Skeletal muscle tissue (tissue), 4 donors: ENCODE data around the gene RNF112. TPM values are rescaled to one million over a fixed set of nuclear protein-coding genes. Genes with fewer than 3 reads are reported as not detected.
A peak's percentile ranks its signal among the peaks of the same experiment; 100 is the strongest.

Experiments used
- H3K27ac ChIP-seq: one replicate; pipeline ENCODE4 v1.7.0; 2013; ENCODE audit warnings: mild to moderate bottlenecking, low read depth, low read length, inconsistent platforms
- H3K27me3 ChIP-seq, 3 donors: one replicate each; pipeline ENCODE4 v1.7.0; 2013; ENCODE audit warnings: low read length in 3 of 3; ENCODE audit not compliant: control insufficient read depth in 3 of 3, insufficient read depth in 3 of 3
- H3K36me3 ChIP-seq, 3 donors: one replicate each; pipeline ENCODE4 v1.7.0; 2013; ENCODE audit warnings: low read length in 3 of 3; ENCODE audit not compliant: control insufficient read depth in 3 of 3, insufficient read depth in 3 of 3
- H3K4me1 ChIP-seq, 3 donors: one replicate each; pipeline ENCODE4 v1.7.0; 2013; ENCODE audit warnings: low read length in 3 of 3, mild to moderate bottlenecking in 3 of 3; ENCODE audit not compliant: control insufficient read depth in 3 of 3, insufficient read depth in 3 of 3
- H3K4me3 ChIP-seq, 3 donors: one replicate each; pipeline ENCODE4 v1.7.0; 2013; ENCODE audit warnings: low read length in 3 of 3
- H3K9ac ChIP-seq, 3 donors: one replicate each; pipeline ENCODE4 v1.7.0; 2013; ENCODE audit warnings: low read length in 3 of 3, mild to moderate bottlenecking in 3 of 3, moderate library complexity in 2 of 3, low read depth in 1 of 3
- H3K9me3 ChIP-seq, 3 donors: one replicate each; pipeline ENCODE4 v1.7.0; 2013; ENCODE audit warnings: low read length in 3 of 3; ENCODE audit not compliant: control insufficient read depth in 3 of 3
- total RNA-seq: library from RNA; depleted of rRNA; stranded (reverse); fragments of >200 nt; gene quantifications from one replicate; pipeline ENCODE4 v1.2.3, GENCODE V29; 2014
- donor health status: Osteomylitis.

The RNF112 gene, protein sequence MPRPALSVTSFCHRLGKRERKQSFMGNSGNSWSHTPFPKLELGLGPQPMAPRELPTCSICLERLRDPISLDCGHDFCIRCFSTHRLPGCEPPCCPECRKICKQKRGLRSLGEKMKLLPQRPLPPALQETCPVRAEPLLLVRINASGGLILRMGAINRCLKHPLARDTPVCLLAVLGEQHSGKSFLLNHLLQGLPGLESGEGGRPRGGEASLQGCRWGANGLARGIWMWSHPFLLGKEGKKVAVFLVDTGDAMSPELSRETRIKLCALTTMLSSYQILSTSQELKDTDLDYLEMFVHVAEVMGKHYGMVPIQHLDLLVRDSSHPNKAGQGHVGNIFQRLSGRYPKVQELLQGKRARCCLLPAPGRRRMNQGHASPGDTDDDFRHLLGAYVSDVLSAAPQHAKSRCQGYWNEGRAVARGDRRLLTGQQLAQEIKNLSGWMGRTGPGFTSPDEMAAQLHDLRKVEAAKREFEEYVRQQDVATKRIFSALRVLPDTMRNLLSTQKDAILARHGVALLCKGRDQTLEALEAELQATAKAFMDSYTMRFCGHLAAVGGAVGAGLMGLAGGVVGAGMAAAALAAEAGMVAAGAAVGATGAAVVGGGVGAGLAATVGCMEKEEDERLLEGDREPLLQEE
- total RNA-seq = 2.1 TPM

GRCh38 chr17:19410875-19411620 lies at the start of gene RNF112:
Gene RNF112, plus strand, starts transcription at chr17:19411232. Its CDS starts 177 bp downstream, at chr17:19411409.
- Histone ChIP-seq H3K27ac (no peak within 1 kb of the TSS), H3K27me3 (peaks cover 0 to 12% (median 7%) of the 10 kb centered on the region in 3 donors), H3K4me1 (peaks cover 0 to 4% (median 0%) of the 10 kb centered on the region in 3 donors), H3K9ac (peak within 1 kb of the TSS in 1 of 3 donors; percentile 40), H3K9me3 (no peaks in the 10 kb centered on the region), H3K36me3 (peaks cover 0 to 2% (median 0%) of the 10 kb centered on the region in 3 donors), H3K4me3 (peak within 1 kb of the TSS; percentile 27 to 54 (median 45))

DNA sequence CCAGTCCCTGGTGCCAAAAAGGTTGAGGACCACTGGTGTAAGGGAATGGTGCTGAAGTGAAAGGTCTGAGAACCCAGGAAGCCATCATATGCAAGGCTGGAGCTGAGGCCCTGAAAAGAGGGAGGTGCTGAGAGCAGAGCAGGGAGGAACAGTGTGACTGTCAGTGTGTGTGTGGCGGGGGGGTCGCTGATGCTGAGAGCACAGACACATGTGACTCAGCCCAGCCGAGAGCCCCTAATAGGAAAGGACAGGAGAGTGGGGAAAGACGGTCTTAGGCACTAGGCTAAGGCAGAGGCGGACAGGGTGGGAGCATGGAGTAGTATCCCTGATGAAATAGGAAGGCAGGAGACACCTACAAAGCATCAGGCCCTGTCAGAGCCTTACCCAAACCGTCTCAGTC lies 49.7 kb upstream of the RNF112 start:
- no peaks in the 10 kb centered on the region for H3K27me3 ChIP-seq
- no peak overlapping the region for H3K9ac ChIP-seq
- H3K9me3 ChIP-seq = no peaks in the 10 kb centered on the region
- no peak overlapping the region for H3K4me3 ChIP-seq
- H3K4me1 ChIP-seq = peaks cover 9 to 14% (median 10%) of the 10 kb centered on the region in 3 donors
- no peak overlapping the region for H3K27ac ChIP-seq
- H3K36me3 ChIP-seq = peaks cover 0 to 3% (median 3%) of the 10 kb centered on the region in 3 donors

DNA sequence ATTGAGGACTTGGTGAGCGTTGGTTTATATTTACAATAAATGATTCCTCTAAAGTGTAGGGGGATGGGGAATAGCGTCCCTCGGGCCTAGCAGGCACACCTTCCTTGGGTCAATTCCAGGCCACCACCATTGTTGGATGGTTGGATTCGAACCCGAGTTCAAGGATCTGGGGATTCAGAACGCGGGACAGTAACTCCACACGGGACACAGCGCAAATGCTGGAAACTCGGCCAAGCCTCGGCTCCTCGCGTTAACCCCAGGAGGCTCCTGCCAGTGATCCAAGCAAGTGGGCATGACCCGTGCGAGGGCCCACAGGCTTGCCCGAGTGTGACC lies 49.1 kb upstream of the RNF112 start:
- Histone ChIP-seq H3K4me1 (peaks cover 9 to 14% (median 10%) of the 10 kb centered on the region in 3 donors), H3K27me3 (no peaks in the 10 kb centered on the region), H3K9ac (peak overlapping the region; percentile 70 to 81 (median 74)), H3K36me3 (peaks cover 0 to 3% (median under 1%) of the 10 kb centered on the region in 3 donors), H3K27ac (peak overlapping the region; percentile 83), H3K9me3 (no peaks in the 10 kb centered on the region), H3K4me3 (peak overlapping the region; percentile 84 to 92 (median 86))

- Histone ChIP-seq H3K27ac (peak within 1 kb of the TSS; percentile 83), H3K9ac (peak within 1 kb of the TSS; percentile 70 to 81 (median 74)), H3K9me3 (no peaks in the 10 kb centered on the region), H3K4me1 (peaks cover 9 to 14% (median 10%) of the 10 kb centered on the region in 3 donors), H3K4me3 (peak within 1 kb of the TSS; percentile 84 to 92 (median 86)), H3K27me3 (no peaks in the 10 kb centered on the region), H3K36me3 (peaks cover 0 to 3% (median 0%) of the 10 kb centered on the region in 3 donors)
Observed at GRCh38 chr17:19362277-19363113, 48.5 kb upstream of the RNF112 start, which contains the start of gene B9D1. Gene B9D1, minus strand, starts transcription at chr17:19362723. Its CDS starts 154 bp downstream, at chr17:19362569.

GRCh38 chr17:19363114-19363438 lies 48.0 kb upstream of the RNF112 start:
- peak overlapping the region; percentile 84 to 92 (median 86) for H3K4me3 ChIP-seq
- no peaks in the 10 kb centered on the region for H3K27me3 ChIP-seq
- H3K9ac ChIP-seq = peak overlapping the region in 2 of 3 donors; percentile 74 to 81
- H3K4me1 ChIP-seq = peaks cover 9 to 14% (median 10%) of the 10 kb centered on the region in 3 donors
- no peaks in the 10 kb centered on the region for H3K9me3 ChIP-seq
- no peak overlapping the region for H3K27ac ChIP-seq
- H3K36me3 ChIP-seq = peaks cover 0 to 3% (median 0%) of the 10 kb centered on the region in 3 donors

DNA sequence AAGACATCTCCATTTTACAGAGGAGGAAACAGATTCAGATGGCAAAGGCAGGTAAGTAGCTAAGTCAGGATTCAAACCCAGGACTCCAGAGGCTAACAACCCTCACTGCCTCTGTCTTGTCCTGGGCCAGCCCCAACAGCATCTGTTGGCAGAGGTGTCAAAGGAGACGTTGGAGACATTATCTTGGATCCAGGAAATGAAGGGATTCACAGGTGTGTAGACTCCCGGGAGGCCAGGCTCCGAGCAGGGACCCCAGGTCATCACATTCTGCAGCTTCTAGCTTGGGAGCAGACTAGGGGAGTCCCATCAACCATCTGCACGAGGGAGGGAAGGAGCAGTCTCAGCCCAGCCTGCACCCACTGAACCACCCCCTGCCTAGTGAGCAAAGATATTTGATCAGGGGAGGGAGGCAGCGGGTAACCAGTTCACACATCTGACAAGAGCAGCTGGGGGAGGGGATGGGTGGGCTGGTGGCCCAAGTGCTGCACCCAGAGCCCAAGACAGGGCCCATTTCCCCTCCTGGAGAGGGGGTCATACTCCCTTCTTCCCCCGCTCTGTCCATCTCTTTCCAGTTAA lies 47.5 kb upstream of the RNF112 start:
- Histone ChIP-seq H3K4me1 (peaks cover 9 to 14% (median 10%) of the 10 kb centered on the region in 3 donors), H3K4me3 (no peak overlapping the region), H3K9me3 (no peaks in the 10 kb centered on the region), H3K36me3 (peaks cover 0 to 3% (median 0%) of the 10 kb centered on the region in 3 donors), H3K27me3 (no peaks in the 10 kb centered on the region), H3K27ac (no peak overlapping the region), H3K9ac (peak overlapping the region in 1 of 3 donors; percentile 81)

DNA sequence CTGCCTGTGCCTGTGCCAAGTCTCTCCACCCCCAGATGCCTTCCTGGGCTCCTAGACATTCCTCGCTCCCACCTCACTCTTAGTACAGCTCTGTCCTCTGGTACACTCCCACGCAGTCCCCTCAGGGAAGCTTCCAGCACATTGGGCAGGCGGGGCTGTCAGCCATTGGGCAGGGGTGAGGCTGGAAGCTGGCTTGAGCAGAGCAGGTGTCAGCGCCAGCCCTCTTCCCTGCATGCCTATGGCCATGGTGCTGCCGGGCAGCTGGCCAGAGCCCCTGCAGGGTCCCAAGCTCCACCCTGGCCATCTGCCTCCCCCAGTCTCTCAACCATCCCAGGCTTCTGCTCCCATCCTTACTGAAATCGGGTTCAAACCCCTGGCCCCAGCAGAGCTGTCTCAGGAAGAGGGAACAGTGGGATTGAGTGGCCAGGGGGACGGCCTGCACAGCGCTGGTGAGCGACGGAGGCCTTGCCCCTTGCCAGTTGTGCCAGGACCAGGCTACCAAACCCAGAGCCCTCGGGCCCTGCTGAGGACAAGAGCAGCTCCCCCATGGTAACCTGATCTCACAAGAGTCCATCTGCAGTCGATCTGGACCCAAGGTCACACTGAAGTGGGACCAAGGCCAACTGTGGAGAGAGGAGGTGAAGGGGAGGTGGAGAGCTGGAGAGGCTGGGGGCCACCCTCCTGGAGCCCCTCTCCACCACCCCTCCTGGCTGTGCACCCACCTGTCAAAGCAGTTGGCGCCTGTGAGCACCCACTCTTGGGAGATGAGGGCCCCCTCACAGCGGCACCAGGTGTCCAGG lies 46.1 kb upstream of the RNF112 start:
- peaks cover 11 to 14% (median 12%) of the 10 kb centered on the region in 3 donors for H3K4me1 ChIP-seq
- no peaks in the 10 kb centered on the region for H3K9me3 ChIP-seq
- no peak overlapping the region for H3K9ac ChIP-seq
- H3K27me3 ChIP-seq = no peaks in the 10 kb centered on the region
- no peak overlapping the region for H3K27ac ChIP-seq
- no peak overlapping the region for H3K4me3 ChIP-seq
- H3K36me3 ChIP-seq = no peaks in the 10 kb centered on the region

- peaks cover 17 to 18% (median 18%) of the 10 kb centered on the region in 3 donors for H3K4me1 ChIP-seq
- H3K27me3 ChIP-seq = no peaks in the 10 kb centered on the region
- H3K4me3 ChIP-seq = no peak overlapping the region
- no peak overlapping the region for H3K27ac ChIP-seq
- H3K36me3 ChIP-seq = no peaks in the 10 kb centered on the region
- no peak overlapping the region for H3K9ac ChIP-seq
- no peaks in the 10 kb centered on the region for H3K9me3 ChIP-seq
Observed at GRCh38 chr17:19365499-19365817, 45.6 kb upstream of the RNF112 start.
